ENCODE data around the gene KNTC1. TPM values are rescaled to one million over a fixed set of nuclear protein-coding genes. Genes with fewer than 3 reads are reported as not detected.
"Not testable (repeated sequence)": the region's sequence is repeated elsewhere in the genome, so short reads cannot be mapped to it uniquely, and the experiment has no call there.

KNTC1 gene
- total and polyA plus RNA-seq, 4 donors: 4.0 to 34.0 (median 10.9) TPM

DNA sequence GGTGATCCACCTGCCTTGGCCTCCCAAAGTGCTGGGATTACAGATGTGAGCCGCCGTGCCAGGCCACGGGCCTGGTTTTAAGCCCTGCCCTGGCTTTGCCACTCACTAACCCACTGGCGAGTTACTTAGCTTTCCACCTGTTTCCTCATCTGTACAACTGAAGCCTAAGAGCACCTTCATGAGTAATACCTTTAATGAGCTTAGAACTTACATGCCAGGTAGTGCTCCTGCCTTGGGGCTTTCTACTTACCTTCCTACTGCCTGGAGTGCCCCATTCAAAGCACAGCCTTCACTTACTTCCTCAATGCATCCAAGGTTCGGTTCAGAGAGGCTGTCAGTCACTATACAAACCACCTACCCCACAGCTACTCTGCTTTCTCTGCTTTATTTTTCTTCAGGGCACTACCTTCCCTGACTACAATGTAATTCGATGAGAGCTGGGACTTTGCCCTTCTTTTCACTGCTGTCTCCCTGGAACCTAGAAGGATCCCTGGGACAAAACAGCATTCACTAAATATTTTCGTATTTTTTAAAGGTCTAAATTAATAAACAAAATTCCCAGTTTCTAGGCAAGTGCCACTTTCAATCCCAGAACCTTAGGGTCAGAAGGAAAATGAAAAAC is 40.1 kb upstream of the KNTC1 start:
- no peak overlapping the region for H3K4me3 ChIP-seq
- peaks cover 18 to 42% (median 36%) of the 10 kb centered on the region in 4 donors for H3K36me3 ChIP-seq (ENCODE audit: control insufficient read depth in 4 of 4, insufficient read depth in 4 of 4, low read length in 4 of 4)
- DNase-seq (no peak), ATAC-seq (ENCODE audit: insufficient read depth, low FRiP score) (no peak)
- H3K27me3 ChIP-seq (ENCODE audit: control insufficient read depth in 3 of 3, insufficient read depth in 3 of 3, low read length in 2 of 3): no peaks in the 10 kb centered on the region
- WGBS, 2 donors: 94 to 95% methylated on average over 7 of the region's 7 CpGs
- TF ChIP-seq, protein P1, sequence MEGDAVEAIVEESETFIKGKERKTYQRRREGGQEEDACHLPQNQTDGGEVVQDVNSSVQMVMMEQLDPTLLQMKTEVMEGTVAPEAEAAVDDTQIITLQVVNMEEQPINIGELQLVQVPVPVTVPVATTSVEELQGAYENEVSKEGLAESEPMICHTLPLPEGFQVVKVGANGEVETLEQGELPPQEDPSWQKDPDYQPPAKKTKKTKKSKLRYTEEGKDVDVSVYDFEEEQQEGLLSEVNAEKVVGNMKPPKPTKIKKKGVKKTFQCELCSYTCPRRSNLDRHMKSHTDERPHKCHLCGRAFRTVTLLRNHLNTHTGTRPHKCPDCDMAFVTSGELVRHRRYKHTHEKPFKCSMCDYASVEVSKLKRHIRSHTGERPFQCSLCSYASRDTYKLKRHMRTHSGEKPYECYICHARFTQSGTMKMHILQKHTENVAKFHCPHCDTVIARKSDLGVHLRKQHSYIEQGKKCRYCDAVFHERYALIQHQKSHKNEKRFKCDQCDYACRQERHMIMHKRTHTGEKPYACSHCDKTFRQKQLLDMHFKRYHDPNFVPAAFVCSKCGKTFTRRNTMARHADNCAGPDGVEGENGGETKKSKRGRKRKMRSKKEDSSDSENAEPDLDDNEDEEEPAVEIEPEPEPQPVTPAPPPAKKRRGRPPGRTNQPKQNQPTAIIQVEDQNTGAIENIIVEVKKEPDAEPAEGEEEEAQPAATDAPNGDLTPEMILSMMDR (IDR thresholded peaks at IDR 0.05; ENCODE audit: control extremely low read depth, extremely low read depth): no peak
- no peaks in the 10 kb centered on the region for H3K9me3 ChIP-seq (ENCODE audit: control insufficient read depth in 4 of 4, insufficient read depth in 3 of 4, low read length in 3 of 4)
- H3K4me1 ChIP-seq (ENCODE audit: control insufficient read depth in 5 of 5, insufficient read depth in 5 of 5, low read length in 5 of 5): no peaks in the 10 kb centered on the region
- no peak overlapping the region for H3K9ac ChIP-seq (ENCODE audit: insufficient read depth in 1 of 2, low read length in 2 of 2)
- no peak overlapping the region for H3K27ac ChIP-seq (ENCODE audit: low read depth in 1 of 2, low read length in 1 of 2)

- not testable (repeated sequence) for DNase-seq; H3K9me3 ChIP-seq (ENCODE audit: control insufficient read depth in 4 of 4, insufficient read depth in 3 of 4, low read length in 3 of 4); H3K27me3 ChIP-seq (ENCODE audit: control insufficient read depth in 3 of 3, insufficient read depth in 3 of 3, low read length in 2 of 3); ATAC-seq (ENCODE audit: insufficient read depth, low FRiP score); H3K4me3 ChIP-seq; H3K4me1 ChIP-seq (ENCODE audit: control insufficient read depth in 5 of 5, insufficient read depth in 5 of 5, low read length in 5 of 5); H3K27ac ChIP-seq (ENCODE audit: low read depth in 1 of 2, low read length in 1 of 2); H3K9ac ChIP-seq (ENCODE audit: insufficient read depth in 1 of 2, low read length in 2 of 2)
- peaks cover 20 to 44% (median 36%) of the 10 kb centered on the region in 4 donors for H3K36me3 ChIP-seq (ENCODE audit: control insufficient read depth in 4 of 4, insufficient read depth in 4 of 4, low read length in 4 of 4)
- 96 to 100% methylated on average over 3 of the region's 3 CpGs for WGBS, 2 donors
Observed at GRCh38 chr12:122487807-122488206, 39.2 kb upstream of the KNTC1 start.

DNA sequence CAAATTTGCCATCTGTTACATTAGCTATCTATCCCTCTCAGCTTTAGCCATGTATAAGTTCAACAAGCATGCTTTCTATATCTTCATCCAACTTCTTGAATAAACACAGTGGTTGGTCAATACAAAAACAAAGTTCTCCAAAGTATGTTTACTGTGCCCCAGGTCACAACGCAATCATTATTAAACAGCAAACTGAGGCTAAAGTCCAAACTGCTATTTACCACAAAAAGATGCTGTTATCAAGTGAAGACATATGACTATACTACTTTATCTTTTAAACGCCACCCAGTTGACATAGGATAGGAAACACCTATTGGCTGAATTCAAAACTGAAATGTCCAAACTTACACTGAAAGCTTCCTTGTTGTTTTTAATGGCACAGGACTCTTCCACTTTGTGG is 38.0 kb upstream of the KNTC1 start:
- Histone ChIP-seq H3K4me3 (no peak overlapping the region), H3K36me3 (ENCODE audit: control insufficient read depth in 4 of 4, insufficient read depth in 4 of 4, low read length in 4 of 4) (peaks cover 19 to 42% (median 31%) of the 10 kb centered on the region in 4 donors), H3K9ac (ENCODE audit: insufficient read depth in 1 of 2, low read length in 2 of 2) (no peak overlapping the region), H3K4me1 (ENCODE audit: control insufficient read depth in 5 of 5, insufficient read depth in 5 of 5, low read length in 5 of 5) (no peaks in the 10 kb centered on the region), H3K27ac (ENCODE audit: low read depth in 1 of 2, low read length in 1 of 2) (no peak overlapping the region), H3K9me3 (ENCODE audit: control insufficient read depth in 4 of 4, insufficient read depth in 3 of 4, low read length in 3 of 4) (no peaks in the 10 kb centered on the region), H3K27me3 (ENCODE audit: control insufficient read depth in 3 of 3, insufficient read depth in 3 of 3, low read length in 2 of 3) (no peaks in the 10 kb centered on the region)
- DNase-seq (no peak), ATAC-seq (ENCODE audit: insufficient read depth, low FRiP score) (no peak)
- 91 to 93% methylated on average over 2 of the region's 2 CpGs for WGBS, 2 donors
- TF ChIP-seq, protein P1 (IDR thresholded peaks at IDR 0.05; ENCODE audit: control extremely low read depth, extremely low read depth): no peak

DNA sequence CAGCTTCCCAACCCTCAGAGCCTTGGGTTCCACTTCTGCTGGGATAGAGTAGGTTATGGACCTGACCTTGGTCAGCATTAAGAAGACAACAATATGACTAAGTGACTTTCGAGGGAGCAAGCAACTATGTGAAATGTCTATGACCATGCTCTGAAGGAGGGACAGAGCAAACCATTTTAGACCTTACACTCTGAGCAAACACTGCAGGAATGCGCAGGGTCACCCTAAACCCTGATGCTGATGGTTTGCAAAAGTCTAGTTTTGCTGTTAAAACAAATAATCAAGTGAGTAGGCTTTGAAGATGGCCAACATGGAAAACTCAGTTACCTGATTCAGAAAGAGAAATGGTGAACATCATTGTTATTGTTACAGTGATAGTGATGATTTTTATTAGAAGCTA is 35.1 kb upstream of the KNTC1 start:
- peaks cover 16 to 35% (median 29%) of the 10 kb centered on the region in 4 donors for H3K36me3 ChIP-seq (ENCODE audit: control insufficient read depth in 4 of 4, insufficient read depth in 4 of 4, low read length in 4 of 4)
- H3K9ac ChIP-seq (ENCODE audit: insufficient read depth in 1 of 2, low read length in 2 of 2): no peak overlapping the region
- DNase-seq: no peak
- no peak overlapping the region for H3K4me3 ChIP-seq
- no peaks in the 10 kb centered on the region for H3K4me1 ChIP-seq (ENCODE audit: control insufficient read depth in 5 of 5, insufficient read depth in 5 of 5, low read length in 5 of 5)
- no peak for ATAC-seq (ENCODE audit: insufficient read depth, low FRiP score)
- H3K27ac ChIP-seq (ENCODE audit: low read depth in 1 of 2, low read length in 1 of 2): no peak overlapping the region
- TF ChIP-seq, protein P1 (IDR thresholded peaks at IDR 0.05; ENCODE audit: control extremely low read depth, extremely low read depth): no peak
- no peaks in the 10 kb centered on the region for H3K9me3 ChIP-seq (ENCODE audit: control insufficient read depth in 4 of 4, insufficient read depth in 3 of 4, low read length in 3 of 4)
- 95 to 96% methylated on average over 2 of the region's 2 CpGs for WGBS, 2 donors
- no peaks in the 10 kb centered on the region for H3K27me3 ChIP-seq (ENCODE audit: control insufficient read depth in 3 of 3, insufficient read depth in 3 of 3, low read length in 2 of 3)

GRCh38 chr12:122493222-122493621 is 33.8 kb upstream of the KNTC1 start:
- peaks cover 13 to 25% (median 24%) of the 10 kb centered on the region in 4 donors for H3K36me3 ChIP-seq (ENCODE audit: control insufficient read depth in 4 of 4, insufficient read depth in 4 of 4, low read length in 4 of 4)

More at GRCh38 chr12:122493222-122493621, 33.8 kb upstream of the KNTC1 start:
- 62 to 86% methylated on average over 6 of the region's 6 CpGs for WGBS, 2 donors
- not testable (repeated sequence) for H3K4me3 ChIP-seq; DNase-seq; H3K9ac ChIP-seq (ENCODE audit: insufficient read depth in 1 of 2, low read length in 2 of 2); H3K9me3 ChIP-seq (ENCODE audit: control insufficient read depth in 4 of 4, insufficient read depth in 3 of 4, low read length in 3 of 4); H3K27me3 ChIP-seq (ENCODE audit: control insufficient read depth in 3 of 3, insufficient read depth in 3 of 3, low read length in 2 of 3); H3K27ac ChIP-seq (ENCODE audit: low read depth in 1 of 2, low read length in 1 of 2); H3K4me1 ChIP-seq (ENCODE audit: control insufficient read depth in 5 of 5, insufficient read depth in 5 of 5, low read length in 5 of 5); ATAC-seq (ENCODE audit: insufficient read depth, low FRiP score)
